HG03045 (cell line): Measurements from ENCODE around the gene CCDC171.

Source experiments
- ATAC-seq: cut with Tn5 transposase; IDR thresholded peaks from one replicate; pipeline ENCODE4 v1.9.1; 2021; ENCODE audit warnings: mild to moderate bottlenecking, moderate library complexity; ENCODE audit not compliant: unreplicated experiment

Gene CCDC171

DNA sequence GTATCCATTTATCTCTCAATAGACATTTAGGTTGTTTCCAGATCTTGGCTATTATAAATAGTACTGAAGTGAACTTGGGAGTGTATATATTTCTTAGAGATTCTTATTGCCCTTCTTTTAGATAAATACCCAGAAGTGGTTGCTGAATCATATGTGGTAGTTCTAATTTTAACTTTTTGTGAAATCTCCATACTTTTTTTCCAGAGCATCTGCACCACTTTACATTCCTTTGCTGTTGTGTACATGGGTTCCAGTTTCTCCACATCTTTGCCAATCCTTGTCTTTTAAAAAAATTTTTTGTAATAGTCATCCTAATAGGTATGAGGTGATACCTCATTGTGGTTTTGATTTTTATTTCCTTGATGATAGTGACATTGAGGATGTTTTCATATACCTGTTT lies 303.7 kb downstream of the CCDC171 start:
- ATAC-seq, result no peak

DNA sequence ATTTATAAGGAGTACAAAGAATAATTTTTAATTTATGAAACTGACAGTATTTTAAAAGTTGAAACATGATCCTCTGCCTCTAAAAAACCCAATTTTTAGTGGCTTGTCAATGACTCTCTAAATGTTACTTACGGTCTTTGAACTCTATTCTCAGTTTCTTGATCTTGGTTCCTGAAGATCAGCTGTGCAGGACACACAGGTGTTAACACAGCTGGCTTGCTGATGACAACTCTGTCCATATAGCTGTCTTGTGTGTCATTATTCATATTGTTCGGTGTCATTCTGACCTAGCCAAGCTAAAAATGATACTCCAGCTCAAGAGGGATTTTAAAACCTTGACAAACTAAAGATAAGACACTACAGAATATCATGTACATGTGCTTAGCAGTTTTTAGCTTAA lies 314.5 kb downstream of the CCDC171 start:
- no peak for ATAC-seq

DNA sequence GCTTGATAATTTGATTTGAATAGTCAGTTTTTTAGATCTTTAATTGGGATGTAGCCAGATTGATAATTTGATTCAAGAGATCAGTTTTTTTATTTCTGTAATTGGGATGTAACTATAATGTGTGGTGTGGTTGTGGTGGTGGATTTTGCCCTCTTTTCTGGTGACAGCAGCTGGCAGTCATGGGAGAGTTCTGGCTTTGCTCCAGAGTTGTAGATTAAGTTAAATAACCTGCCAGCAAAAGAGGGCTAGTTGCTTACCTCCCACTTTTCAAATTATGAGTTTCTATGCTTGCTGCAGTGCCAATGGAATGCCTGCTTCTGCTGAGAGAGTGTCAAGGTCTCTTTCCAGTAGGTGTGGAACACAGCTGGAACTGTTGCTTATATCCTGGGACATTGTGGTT lies 315.1 kb downstream of the CCDC171 start:
- ATAC-seq, result no peak

DNA sequence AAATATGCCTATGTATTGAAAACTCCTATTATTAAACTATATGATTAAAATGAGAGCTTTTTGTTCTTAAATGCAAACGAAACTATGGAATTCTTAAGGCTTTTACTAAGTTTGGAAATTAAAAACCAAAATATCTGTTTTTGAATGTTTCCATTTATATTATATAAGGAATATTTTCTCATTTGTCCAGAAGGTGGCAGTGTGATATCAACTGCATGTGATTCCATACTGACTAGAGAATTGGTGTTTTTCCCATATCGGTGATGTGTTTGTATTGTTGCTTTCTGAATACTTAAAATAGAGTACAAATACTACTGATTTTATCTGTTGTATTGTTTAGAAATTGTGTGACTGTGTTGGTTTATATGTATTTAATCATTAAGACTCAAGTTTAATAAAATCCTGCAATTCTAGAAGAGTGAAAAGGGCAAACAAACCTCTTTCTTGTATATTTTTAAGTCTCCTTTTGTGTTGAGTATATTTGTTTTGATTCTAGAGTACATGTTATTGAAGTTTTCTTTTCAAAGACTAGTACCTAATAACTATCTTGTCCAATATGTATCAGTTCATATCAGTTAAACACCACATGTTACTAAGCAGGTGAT lies 320.8 kb downstream of the CCDC171 start:
- ATAC-seq, result no peak

- ATAC-seq, result no peak
Measured at GRCh38 chr9:15882328-15882727, 329.5 kb downstream of the CCDC171 start.

DNA sequence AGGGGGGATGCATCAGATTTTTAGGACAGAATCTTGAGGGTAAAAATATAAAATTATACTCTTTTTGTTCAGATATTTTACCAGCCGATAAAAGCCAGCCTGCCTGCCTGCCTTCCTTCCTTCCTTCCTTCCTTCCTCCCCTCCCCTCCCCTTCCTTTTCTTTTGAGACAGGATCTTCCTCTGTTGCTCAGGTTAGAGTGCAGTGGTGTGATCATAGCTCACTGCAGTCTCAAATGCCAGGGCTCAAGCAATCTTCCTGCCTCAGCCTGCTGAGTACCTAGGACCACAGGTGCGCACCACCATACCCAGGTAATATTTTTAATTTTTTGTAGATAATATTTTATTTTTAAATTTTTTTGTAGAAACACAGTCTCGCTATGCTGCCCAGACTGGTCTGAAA lies 330.0 kb downstream of the CCDC171 start:
- ATAC-seq, result no peak

DNA sequence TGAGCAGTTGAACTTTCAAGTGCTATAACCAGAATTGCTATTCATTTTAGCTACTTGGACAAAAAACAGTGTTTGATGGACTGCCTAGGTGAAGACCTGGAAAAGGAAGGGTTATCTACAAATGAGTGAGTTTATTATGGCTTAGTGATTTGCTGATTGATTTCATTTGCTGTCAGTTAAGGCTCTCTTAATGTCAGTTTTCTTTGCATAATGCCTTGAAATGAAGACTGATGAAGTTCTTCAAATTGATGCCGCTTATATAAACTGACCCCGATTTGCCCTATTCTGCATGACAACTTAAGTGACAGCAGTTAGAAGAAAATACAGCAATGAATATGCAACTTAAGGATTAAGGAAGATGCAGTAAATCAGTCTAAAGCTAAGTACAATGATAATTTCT lies 332.6 kb downstream of the CCDC171 start:
- no peak for ATAC-seq

DNA sequence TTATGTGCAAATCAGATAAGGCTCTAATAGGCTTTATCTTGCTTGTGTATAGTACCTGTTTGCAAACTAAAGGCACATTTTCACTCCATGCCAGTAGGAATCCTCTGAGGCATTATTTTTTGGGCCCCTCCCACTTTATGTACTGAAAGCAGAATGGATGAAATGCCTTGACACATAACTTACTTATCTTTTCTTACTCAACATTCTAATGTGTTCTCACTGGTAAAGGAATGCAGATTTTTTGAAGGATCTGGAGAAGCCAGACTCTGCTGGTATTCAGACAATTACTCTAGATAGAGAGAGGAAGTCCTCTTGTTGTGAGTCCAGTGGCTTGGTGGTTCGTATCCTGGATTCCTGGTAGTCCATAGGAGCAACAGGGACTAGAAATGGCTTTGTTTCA lies 336.7 kb downstream of the CCDC171 start:
- no peak for ATAC-seq

- no peak for ATAC-seq
Measured at GRCh38 chr9:15901572-15901971, 348.7 kb downstream of the CCDC171 start.

DNA sequence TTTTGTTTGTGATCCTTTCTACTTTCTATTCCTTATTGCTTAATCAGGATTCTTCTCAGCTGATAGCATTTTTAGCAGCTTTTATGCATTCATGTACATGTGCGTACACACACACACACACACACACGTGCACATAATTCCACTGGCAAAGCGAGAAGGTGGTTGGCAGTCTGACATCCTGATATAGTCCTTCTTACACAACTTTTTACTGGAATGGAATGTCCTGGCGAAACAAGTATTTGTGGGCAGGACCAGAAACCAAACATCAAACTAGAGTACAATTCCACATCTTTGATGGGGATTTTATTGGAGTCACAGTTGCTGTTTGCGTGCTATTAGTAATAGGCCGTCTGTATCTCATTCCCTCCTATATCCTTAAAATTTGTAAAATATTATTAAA lies 356.5 kb downstream of the CCDC171 start:
- no peak for ATAC-seq

- ATAC-seq, result no peak
Measured at GRCh38 chr9:15915711-15916110, 362.9 kb downstream of the CCDC171 start.

- ATAC-seq, result no peak
Measured at GRCh38 chr9:15927161-15927560, 374.3 kb downstream of the CCDC171 start.

GRCh38 chr9:15935661-15936305 lies 382.9 kb downstream of the CCDC171 start:
- ATAC-seq, result no peak

DNA sequence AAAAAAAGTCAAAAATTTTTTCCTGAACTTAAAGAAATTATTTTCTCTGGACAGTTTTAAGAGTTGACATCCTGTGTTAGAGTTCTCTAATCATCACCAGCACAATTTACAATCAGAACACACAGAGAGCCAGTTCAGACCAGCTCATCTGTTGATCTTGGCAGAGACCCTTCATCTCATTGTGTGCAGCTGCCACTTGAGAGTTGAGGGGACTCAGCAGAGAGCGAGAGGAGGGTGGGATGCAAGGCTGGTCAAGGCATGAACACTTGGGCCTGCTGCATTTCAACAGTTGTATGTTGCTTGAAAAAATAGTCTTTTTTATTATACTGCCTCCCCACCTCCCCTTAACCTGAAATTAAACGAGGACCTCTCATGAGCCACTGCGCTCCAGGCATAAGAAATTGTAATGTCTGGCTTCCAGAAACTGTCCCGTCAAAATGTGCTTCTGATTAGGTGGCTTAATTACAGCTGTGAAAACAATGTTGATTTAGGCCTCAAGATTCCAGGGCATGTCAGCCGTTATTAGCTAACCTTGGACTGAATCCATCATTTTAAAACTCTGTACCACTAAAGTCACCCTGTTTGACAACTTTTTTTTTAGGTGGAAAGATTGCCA lies 383.6 kb downstream of the CCDC171 start:
- ATAC-seq, result no peak

DNA sequence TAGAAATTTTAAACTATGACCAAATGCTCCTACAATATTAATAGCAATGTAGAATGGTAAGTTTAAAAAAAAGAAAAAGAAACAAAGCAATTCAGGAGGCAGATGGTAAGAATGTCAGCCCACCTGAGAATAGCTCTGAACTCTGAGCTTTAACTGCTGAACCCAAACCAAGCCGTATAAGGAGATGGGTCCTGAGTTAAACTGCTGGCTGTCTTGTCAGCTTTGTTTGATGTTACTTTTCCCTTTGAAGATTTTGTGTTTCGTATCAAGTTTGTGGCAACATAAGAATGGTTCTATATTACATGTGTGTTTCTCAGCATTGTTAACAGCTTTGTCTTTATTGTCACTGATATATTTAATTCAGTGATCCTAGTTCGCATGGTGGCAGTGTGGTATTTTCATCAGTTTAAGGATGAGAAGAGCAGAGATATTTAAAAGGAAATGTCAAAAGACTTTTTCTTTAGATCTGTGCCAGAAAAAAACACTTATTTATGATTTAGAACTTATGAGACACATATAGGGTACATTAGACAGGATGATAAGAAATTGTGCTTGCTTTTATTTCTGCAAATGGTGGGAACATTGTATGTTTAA lies 390.1 kb downstream of the CCDC171 start:
- no peak for ATAC-seq

GRCh38 chr9:15944341-15944740 lies 391.5 kb downstream of the CCDC171 start:
- no peak for ATAC-seq

- ATAC-seq, result no peak
Measured at GRCh38 chr9:15959663-15960062, 406.8 kb downstream of the CCDC171 start.

DNA sequence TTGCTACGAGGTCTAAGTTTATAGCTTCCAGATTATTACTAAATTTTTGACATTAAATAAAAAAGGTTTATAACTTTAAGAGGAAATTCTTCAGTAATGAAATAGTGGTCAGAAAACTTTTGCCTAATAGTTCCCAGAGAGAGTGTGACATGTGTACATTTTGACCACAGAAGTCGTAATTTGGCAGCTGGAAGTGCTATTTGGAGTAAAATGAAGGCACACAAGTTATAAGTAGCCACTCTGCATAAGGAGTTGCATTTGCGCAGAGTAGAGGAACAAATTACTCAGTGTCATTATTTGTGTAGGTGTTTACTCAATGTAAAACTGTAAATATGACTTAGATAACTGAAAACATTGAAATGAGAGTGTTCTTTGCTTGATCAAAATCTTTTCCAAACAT lies 408.4 kb downstream of the CCDC171 start:
- no peak for ATAC-seq

DNA sequence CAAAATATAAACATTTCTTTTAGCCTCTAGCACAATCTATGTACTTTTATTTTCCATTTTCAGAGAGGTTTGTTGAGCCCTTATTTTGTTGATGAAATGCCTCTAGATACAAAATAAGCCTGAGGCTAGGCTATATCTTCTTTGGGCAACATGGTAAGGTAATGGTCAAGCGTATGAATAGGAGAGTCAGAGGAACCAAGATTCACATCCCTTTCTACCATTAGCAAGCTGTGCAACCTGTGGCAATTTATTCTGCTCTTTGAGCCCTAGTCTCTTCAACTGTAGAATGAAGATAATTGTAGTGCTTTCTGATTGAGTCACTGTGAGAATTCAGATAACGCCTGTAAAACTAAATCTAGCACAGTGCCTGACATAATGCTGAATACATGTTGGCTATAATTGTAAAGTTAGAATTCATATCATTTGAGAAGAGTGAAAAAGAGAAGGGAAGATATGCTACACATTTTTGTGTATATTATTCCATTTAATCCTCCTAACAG lies 412.5 kb downstream of the CCDC171 start:
- ATAC-seq, result no peak

DNA sequence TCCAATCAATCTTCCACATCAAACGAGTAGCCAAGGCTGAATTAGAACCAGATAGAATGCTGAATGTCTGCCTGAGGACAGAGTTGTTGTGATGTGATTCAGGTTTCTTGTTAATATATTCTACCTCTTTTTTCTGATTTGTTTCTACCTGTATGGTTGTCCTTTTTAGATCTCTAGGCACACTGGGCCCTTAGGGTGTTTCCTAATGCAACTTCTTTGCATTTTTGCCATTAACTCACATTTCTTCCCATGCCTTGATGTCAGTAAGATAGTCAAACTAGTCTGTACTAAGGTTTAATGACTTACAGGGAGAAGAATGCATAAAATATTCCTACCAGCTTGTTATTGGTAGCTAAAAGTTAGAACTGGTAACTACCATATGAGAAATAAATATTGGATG lies 413.6 kb downstream of the CCDC171 start:
- no peak for ATAC-seq

DNA sequence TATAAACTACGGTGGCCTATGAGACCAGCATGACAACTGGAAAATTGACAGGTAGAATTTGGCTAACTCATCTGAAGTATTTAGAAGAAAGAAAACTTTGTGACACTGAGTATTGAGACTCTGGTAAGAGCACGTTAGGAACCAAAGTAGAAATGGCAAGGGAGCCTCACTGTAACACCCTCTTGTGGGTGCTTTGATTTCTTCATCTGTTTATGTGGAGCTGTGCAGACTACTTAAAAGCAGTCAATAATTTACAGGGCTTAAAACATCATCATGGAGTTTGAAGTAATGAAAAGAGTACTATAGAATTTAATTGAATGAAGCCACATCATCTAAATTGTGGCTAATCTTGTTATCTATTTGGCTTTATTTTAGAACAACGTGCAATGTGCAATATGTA lies 414.2 kb downstream of the CCDC171 start:
- no peak for ATAC-seq

DNA sequence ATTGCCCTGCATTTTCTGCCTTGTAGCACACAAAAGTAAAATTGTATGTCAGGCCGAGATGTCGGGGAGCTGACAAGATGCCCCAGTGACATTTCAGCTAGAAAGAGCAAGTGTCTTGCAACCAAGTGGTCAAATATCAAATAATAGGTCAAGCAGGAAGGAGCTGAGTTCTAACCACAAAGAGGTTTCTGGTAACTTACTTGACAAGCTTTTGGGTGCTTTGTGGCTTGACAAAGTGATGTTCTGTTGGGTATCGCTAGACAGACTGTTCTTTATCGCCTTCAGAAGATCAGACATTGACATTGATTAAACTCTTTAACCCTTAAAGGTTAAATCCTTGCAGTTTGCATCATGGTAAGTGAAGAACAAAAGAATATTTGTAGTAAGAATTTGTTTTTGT lies 419.9 kb downstream of the CCDC171 start:
- ATAC-seq, result no peak
